GM20431 (cell line): ENCODE data around the gene MRPS18A.
"Not testable (repeated sequence)": the region's sequence is repeated elsewhere in the genome, so short reads cannot be mapped to it uniquely, and the experiment has no call there.

Experiments
- in situ Hi-C: fragments of 300-500 bp; cut with MseI, MboI; formaldehyde crosslinking; loops from one replicate; pipeline ENCODE4 v1.15.0; 2020; ENCODE audit warnings: low sequenced_read_pairs; ENCODE audit not compliant: unreplicated experiment

Gene MRPS18A

DNA sequence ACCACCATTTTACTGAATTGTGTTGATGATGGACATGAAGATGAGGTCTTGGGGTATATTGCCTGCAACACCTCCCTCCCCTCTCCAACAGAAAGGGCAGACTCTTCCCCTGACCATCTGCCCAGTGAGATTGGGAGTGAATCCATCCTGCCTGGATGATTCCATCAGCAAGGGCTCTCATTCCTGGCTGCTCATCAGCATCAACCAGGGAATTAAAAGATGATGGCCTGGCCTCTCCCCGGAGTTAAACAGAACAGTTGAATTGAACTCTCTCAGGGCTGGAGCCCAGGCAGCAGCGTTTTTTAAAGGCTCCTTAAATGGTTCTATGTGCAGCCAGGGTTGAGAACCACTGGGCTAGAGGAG is 14.6 kb upstream of the MRPS18A start:
- in situ Hi-C loops: no loop called here

DNA sequence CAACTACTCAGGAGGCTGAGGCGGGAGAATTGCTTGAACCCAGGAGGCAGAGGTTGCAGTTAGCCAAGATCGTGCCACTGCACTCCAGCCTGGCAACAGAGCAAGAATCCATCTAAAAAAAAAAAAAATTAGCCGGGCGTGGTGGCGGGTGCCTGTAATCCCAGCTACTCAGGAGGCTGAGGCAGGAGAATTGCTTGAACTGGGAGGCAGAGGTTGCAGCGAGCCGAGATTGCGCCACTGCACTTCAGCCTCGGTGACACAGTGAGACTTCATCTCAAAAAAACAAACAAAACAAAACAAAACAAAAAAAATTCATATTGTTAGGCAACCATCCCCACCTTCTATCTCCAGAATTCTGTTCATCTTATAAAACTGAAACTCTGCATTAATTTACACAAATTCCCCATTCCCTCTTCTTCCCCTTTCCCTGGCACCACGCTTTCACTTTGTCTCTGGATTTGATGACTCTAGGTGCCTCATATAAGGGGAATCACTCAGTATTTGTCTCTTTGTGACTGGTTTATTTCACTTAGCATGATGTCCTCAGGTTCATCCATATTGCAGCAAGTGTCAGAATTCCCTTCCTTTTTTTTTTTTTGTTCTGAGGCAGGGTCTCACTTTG is 13.5 kb upstream of the MRPS18A start:
- in situ Hi-C loops: not testable (repeated sequence)

DNA sequence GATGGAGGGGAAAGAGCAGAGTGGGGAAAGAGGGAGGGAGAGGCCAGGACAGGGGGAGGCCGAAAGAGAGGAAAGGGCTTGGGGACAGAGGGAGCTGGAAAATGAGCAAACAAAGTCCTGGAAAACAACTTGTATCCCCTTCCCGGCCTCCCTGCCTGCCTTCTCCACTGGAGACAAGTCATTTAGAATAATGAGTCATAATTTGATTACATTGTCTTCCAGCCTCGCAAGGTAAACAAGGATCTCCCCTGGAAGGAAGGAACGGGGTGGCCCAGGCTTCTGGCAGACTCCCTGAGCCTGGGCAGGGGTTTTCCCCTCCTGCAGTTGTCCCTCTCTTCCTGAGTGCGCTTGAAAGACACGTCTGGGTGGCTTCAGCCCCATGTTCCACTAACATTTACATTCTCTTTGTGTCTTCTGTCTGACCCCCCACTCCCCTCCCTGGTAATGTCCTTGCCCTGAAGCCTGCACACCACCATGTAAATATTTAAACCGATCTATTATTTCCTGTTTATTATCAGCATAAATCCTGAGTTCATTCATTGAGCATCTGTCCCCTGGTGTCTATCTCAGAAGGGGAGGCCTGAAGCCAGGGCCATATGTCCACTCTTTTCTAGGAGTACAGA is 12.1 kb upstream of the MRPS18A start:
- in situ Hi-C loops: no loop called here

DNA sequence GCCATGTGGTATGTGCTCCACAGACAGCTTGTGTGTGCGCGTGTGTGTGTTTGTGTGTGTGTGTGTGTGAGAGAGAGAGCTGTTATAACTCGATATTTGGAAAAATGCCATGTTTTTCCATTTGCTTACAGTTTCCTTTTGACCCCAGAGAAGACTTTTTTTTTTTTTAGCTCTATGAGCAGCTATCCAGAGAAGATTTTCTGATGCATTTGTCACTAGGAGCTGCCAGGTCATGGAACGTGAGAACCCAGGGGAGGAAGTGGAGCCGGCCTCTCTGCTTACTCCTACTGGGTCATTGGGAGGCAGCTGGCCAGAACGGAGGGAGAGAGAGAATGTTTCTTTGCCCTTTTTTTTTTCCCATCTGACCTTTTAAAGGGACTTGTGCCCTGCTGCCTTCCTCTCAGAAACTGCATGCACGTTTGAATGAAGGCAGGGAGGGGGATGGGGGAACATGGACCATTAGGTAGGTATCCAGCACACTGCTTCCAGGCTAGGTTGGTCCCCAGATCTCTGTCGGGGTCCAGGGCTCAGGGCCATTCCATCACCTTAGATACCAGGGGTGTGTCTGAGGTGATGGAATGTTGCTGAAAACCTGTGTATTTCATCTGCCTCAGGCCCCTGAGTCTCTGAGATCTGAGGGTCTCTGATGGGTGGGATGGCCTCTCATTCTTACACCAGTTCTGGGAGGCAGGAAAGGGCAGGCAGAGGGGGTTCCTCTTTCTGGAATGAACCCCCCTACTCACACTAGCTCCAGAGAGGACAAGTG is 11.2 kb upstream of the MRPS18A start:
- in situ Hi-C loops: no loop called here

DNA sequence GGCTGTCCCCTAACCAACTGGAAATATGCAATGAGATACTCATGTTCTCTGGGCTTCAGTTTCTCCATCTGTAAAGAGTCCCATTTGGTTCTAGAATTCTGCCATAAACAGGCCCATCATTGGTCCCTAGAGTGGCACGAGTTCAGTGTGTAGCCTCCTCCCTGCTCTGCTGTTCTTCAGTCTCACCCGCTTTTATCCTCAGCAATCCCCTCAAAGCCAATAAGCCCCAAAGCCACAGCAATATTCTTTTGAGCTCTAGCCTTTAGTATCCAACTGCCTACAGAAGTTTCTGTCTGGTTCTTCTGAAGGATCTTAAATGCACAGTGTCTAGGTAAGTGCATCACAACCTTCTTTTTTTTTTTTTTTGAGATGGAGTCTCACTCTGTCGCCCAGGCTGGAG is 9.8 kb upstream of the MRPS18A start:
- in situ Hi-C loops: no loop called here

DNA sequence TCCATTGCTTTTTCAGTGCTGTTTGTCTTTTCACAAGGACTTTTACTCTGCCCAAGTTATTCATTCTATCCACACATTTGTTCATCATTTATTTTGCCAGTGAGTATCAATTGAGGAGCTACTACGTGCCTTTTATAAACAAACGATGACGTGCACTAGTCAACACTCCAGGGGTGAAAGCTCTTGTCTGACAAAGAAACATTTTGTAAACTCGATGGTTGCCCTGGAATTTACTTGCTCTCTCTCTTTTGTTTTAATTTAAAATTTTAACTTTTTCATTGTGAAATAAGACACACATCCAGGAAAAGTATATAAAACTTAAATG is 8.3 kb upstream of the MRPS18A start:
- in situ Hi-C loops: no loop called here

DNA sequence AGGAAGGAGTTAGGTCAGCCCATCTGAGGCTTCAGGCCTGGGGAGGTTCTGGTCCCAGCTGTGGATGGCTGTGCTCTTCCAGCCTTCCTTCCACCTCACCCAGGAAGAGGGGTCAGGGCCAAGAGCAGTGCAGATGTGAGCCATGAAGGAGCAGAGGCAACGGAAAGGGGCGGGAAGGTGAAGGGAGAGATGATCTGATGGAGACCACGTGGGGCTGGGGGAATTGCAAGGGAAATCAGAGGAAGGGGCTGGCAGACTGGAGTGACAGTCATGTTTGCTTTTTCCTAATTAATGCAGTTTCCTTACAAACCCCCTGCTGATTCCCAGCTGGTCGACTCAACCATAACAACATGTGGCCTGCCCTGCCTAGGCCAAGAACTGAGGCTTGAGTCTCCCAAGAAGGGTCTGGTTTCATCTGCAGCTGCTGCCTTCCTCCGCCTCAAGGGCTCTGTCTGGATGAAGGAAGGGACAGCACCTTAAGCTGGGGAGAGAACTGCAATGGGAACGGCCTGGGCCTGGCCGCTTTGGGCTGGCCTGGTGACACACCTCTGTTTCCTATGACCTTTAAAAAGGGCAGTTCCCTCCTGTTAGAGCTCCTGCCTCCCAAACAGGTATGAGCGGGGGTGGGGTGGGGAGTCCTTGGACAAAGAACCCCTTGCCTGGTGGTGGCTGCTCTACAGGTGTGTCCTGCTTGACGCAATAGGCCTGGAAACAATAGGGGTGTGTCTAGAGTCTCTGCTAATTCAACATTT is 7.8 kb upstream of the MRPS18A start:
- in situ Hi-C loops: no loop called here

DNA sequence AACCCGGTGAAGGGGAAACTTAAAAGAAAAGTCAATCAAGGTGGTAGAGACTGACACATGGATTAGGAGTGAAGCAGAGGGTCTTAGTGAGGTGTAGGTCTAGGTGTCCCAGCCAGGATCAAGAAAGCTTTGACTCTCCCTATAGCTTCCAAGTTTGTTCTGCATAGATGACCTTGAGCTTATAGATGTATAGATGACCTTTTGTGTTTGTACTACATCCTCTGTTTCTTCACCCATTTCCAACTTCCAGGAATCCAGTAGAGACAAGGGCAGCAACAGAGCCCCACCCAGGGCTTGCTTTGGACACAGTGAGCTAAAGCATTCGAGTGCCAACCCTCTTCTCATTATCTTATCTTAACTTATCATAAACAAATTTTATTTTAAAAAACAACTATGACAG is 1.8 kb upstream of the MRPS18A start:
- in situ Hi-C loops: no loop called here

DNA sequence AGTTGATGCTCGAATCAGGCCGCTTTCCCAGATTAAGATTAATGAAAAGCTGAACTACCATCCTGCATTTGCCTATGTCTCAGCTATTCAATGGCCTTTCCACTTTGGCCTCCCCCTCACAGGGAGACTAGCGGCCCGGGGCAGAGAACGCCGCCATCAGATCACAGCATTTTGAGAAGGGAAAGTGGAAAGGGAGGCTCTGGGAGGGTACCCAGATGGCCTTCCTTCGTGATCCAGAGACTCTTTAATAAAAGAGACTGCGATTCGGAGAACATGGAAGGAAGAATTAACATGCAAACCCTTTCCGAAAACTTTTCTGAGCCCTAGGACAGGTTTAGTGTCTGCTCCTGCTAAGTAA is 533 bp downstream of the MRPS18A start:
- in situ Hi-C loops: no loop called here

DNA sequence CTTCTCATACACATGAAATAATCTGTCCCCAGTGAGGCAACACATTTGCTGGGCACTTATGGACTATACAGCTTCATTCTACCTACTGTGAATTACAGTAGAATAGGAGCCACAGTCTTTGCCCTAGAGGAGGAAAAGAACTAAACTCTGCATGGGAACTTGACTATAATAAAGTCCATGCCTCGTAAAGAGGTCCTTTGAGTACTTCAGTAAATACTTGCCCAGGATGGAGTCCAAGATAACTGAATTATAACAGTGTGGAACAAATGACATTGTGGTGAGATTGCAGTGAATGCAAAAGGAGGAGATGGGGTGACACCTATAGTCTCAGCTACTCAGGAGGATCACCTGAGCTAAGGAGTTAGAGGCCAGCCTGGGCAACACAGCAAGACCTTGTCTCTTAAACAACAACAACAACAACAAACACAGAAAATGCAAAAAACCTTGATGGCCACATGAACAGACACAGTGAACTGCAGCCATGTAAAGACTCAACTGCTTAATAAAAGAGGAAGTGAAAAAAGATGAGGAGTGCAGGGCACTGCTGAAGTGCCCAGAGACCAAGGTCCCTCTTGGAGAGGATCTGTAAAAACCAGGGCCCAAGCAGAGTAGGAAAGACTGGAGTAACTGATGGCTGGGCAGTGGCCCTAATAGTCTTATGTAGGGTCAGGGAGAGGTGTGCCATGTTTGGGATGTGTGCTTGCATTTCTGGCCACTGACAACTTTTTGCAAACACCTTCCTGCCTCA is 3.7 kb downstream of the MRPS18A start:
- in situ Hi-C loops: no loop called here

DNA sequence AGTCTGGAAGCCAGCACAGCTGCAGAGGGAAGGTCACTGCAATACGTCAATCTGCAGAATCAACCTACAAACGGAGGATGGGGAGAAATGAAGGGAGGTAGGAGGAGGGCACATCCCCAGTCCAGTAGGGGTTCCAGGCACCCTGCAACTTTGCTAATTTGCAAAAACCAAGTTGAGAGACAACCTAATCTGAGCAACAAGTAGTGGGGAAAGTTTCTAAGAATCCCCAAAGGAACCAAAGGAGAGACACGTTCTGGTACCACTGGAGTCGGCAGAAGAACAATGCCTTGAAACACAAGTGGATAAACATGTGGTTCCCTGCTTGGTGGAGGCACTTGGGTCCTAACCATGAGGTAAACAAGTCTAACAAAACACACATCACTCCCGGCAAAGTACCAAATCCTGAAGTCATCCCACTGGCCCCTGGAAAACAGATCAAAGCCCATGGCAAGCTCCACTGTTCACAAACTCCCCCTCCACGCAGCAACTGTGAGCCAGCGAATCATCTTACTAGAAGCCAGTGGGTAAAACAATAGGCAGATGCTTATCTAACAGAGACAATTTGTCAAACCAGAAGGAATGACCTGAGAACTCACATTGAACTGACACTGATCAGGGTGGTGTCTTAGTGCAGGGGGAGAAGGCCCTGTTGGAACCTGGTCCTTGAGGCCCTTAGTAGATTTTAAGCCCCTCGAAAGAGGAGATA is 4.7 kb downstream of the MRPS18A start:
- in situ Hi-C loops: no loop called here

DNA sequence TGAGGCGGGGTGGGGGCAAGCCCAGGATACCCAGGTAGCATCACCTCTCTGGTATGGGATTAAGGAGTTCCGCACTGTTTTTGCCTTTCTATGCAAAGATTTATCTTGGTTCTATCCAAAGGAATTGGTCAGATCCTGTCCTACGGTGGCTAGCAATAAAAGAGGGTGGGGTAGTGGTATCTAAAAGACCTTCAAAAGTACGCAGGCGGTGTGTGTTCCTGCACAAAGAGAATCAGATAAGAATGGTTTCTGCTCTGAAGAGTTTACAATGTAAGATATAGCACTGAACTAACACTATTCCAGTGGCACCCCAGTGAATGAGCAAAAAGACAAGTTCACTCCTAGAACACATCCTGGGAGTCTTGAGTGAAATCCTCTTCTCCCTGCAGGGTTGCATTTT is 6.3 kb downstream of the MRPS18A start:
- in situ Hi-C loops: no loop called here

DNA sequence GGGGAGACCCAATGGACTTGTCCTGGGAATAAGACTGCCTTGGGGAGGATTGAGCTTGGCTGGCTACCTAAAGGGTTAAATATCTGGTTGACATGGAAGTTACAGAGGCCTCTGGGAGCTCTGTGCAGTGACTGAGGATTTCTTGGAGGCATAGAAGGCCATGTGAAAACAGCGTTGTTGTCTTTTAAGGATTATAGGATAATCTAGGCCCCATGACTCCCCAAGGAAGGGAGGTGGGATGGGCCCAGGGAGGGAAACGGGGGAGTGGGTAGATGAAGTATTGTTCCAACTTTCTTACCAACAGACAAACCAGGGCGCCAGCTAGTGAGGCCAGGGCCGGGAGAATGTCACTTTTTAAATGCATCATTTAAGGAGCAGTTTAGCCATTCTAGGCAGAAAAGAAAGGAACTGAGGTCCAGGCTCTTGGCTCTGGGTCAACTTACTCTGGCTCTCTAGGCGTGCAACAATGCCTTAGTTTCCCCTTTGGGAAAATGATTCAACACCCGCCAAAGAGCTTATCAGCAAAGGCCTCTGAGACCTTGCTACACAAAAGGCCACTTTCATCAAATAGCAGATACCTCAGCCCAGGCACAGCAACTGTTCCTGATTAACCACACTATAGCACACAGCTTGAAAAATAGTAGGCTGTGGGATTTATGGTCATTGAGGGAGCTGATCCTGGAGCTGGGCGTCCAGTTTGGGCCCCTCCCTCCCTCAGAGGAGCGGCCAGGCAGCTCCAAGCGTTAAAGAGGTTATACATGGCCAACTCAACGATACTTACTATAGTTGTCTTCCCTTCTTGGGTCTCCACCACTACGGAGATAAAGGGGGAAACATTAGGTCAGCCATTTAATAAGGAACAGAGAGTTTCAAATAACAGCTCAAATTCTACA is 7.0 kb downstream of the MRPS18A start:
- in situ Hi-C loops: no loop called here

DNA sequence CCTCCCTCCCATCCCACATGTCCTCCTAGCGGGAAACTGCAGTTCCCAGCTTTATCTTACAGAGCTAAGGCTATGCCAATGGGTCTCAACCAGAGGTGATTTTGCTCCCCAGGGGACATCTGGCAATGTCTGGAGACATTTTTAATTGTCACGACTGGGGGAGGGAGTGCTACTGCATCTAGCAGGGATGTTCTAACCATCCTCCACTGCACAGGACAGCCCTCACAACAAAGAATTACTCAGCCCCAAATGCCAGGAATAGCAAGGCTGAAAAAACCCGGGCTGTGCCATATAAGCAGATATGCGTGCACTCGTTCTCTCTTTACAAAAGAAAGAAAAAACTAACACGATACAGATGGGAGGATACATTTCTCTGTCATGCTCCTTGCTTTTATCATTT is 8.5 kb downstream of the MRPS18A start:
- in situ Hi-C loops: no loop called here

DNA sequence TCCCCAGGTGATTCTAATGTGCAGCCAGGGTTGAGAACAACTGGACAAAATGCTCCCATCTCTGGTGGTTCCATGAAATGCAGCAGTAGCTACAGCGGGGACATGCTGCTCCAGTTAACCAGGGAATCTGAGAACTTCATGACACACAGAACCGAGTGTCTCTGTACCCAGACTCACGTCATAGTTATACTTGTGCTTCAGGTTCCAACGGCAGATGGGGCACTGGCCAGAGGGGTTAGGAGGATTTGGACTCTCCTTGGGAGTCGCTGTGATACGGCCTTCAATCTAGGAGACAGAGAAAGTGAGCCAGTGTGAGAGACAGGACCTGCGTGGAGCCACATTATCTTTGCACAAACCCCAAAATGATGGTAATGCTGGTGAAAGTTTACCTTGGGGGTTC is 9.2 kb downstream of the MRPS18A start:
- in situ Hi-C loops: no loop called here

DNA sequence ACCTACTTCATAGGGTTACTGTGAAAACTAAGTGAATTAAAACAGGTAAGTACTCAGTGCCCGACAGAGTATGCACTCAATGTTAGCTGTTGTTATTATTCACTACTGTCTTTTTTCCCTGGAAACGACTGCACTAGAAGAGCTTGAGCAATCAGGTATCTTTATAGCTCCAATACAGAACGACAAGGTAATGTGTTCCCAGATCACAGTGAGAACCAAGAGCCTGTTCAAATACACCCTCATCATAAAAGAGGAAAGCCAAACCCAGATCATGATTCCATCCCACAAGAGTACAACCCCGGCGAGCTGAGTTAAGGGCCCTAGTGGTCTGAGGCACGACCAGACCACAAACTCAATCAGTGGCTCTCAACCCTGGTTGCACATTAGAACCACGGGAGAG is 9.8 kb downstream of the MRPS18A start:
- in situ Hi-C loops: no loop called here

DNA sequence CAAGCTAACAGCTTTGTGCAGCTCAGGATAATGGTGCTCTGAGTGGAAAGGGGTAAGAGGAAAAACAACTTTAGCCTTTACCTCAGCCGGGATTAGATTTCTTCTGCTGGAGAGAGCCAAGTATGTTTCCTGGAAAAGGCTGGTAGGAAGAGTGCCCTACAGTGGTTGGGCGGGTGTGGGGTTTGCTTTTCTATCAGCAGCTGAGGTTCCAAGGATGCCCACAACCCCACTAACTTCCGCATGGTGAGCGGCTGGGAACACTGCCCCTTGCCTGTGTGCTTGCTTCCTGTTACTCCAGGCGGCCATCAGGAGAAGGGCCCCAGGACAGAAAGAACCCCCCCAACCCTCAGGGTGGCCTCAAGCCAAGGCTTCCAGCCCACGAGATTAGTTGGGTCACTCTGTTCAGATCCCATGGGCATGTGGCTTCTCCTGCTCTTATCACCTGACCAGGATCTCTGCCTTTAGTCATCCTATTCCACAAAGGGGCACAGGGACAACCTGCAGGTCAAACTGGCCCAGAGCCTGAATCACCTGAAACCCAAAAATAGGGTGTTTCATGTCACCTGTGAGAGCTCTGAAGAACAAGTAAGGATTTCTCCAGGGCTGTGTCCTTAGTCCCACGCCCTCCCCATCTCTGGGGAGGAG is 10.5 kb downstream of the MRPS18A start:
- in situ Hi-C loops: no loop called here

DNA sequence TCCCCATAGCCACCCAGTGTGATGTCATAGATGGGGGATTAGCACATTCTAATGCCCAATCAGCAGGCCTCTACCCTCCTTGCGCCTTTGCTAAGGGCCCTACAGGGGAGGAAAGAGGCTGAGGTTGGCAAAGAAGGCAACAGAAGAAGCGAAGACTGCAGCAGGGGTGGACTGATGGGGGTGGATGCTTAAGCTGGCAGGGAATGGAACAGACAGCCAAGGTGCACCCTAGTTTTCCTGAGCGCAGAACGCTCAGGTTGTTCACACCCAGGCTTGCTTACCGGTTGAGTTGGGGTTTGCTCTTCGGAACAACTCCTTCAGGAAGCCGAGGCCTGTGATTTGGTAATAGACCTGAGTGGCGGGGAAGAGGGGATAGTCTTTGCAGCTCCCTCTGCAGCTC is 12.7 kb downstream of the MRPS18A start:
- in situ Hi-C loops: no loop called here
